GM12878 (cell line): Measurements from ENCODE around the gene BATF. TPM values are rescaled to one million over a fixed set of nuclear protein-coding genes. Genes with fewer than 3 reads are reported as not detected.

Experiments used
- ATAC-seq: fragments of 200-7000 bp; cut with Tn5 transposase; 3 replicates; pipeline ENCODE4 v1.9.1; 2020; ENCODE audit warnings: mild to moderate bottlenecking, moderate library complexity
- BruUV-seq: library from RNA; stranded (reverse); fragments of 400-500 nt; replicated peaks from 2 replicates; lab custom pipeline; 2021; lab: Mats Ljungman, UMichigan
- CTCF ChIA-PET: fragments of 300-600 bp; sonication (Branson Sonifier 250); formaldehyde crosslinking; extraction: SDS; loops from one replicate; lab custom pipeline; 2021; ENCODE audit warnings: inconsistent platforms; lab: Yijun Ruan, JAX
- POLR2A ChIA-PET: fragments of 350-600 bp; formaldehyde crosslinking; extraction: SDS; loops from one replicate; lab custom pipeline; 2021; ENCODE audit warnings: inconsistent platforms; lab: Charles Lee
- RAD21 ChIA-PET: fragments of 300-600 bp; sonication (Branson Sonifier 250); formaldehyde crosslinking; loops from one replicate; lab custom pipeline; 2023; ENCODE audit warnings: antibody characterized with exemption; ENCODE audit not compliant: unreplicated experiment; lab: Charles Lee
- SMC1A ChIA-PET: fragments of 300-600 bp; sonication (Branson Sonifier 250); formaldehyde crosslinking; loops from one replicate; lab custom pipeline; 2023; ENCODE audit not compliant: unreplicated experiment, uncharacterized antibody; lab: Charles Lee
- DNase-seq: peaks from one replicate; pipeline ENCODE4 v3.0.0-alpha.2; 2011; ENCODE audit warnings: low read depth, low spot score
- FAIRE-seq: peaks from 3 replicates; lab custom pipeline; 2011; peaks lifted over from hg19 to GRCh38; lab: Jason Lieb, UNC
- H2AFZ ChIP-seq: 2 replicates; pipeline ENCODE4 v1.6.0; 2011; ENCODE audit warnings: low read depth, low read length, control low read depth; ENCODE audit not compliant: control insufficient read depth
- H3K27ac ChIP-seq: 2 replicates; pipeline ENCODE4 v1.5.1; 2011; ENCODE audit warnings: control low read depth; ENCODE audit not compliant: control insufficient read depth, insufficient read depth
- H3K27me3 ChIP-seq, 2 experiments: replicated peaks in 1 of 2; 2 replicates each; pipeline versions ENCODE4 v1.6.0 to v1.6.1; 2011; ENCODE audit warnings: low read length in 1 of 2; ENCODE audit not compliant: control insufficient read depth in 2 of 2, insufficient read depth in 2 of 2
- H3K36me3 ChIP-seq, 2 experiments: 2 replicates each; pipeline ENCODE4 v1.5.1; 2011; ENCODE audit warnings: low read length in 1 of 2; ENCODE audit not compliant: control insufficient read depth in 2 of 2, insufficient read depth in 2 of 2
- H3K4me1 ChIP-seq: 2 replicates; pipeline ENCODE4 v1.6.1; 2011; ENCODE audit warnings: mild to moderate bottlenecking, low read length, moderate library complexity, mixed read lengths; ENCODE audit not compliant: control insufficient read depth, insufficient read depth
- H3K4me2 ChIP-seq: 2 replicates; pipeline ENCODE4 v1.6.0; 2011; ENCODE audit warnings: control low read depth; ENCODE audit not compliant: control insufficient read depth, insufficient read depth
- H3K4me3 ChIP-seq: fragments of 200-600 bp; sonication (generic); 2 replicates; pipeline ENCODE4 v1.5.1; 2016
- H3K79me2 ChIP-seq: 2 replicates; pipeline ENCODE4 v1.6.0; 2011; ENCODE audit warnings: low read length; ENCODE audit not compliant: control insufficient read depth, insufficient read depth
- H3K9ac ChIP-seq: 2 replicates; pipeline ENCODE4 v1.8.0; 2011; ENCODE audit warnings: low read length, control low read depth, mixed read lengths; ENCODE audit not compliant: control insufficient read depth, insufficient read depth
- H3K9me3 ChIP-seq: replicated peaks from 3 replicates; pipeline ENCODE4 v1.5.1; 2011; ENCODE audit warnings: mild to moderate bottlenecking, low read length; ENCODE audit not compliant: control insufficient read depth, insufficient read depth
- H4K20me1 ChIP-seq: 2 replicates; pipeline ENCODE4 v1.6.0; 2011; ENCODE audit not compliant: control insufficient read depth, insufficient read depth
- BCL11A ChIP-seq: IDR thresholded peaks from 2 replicates; pipeline ENCODE4 v1.6.1; 2011; ENCODE audit warnings: low read depth, low read length
- BRCA1 ChIP-seq: IDR thresholded peaks from 2 replicates; pipeline ENCODE4 v1.6.1; 2011; ENCODE audit warnings: low read depth, low read length, improper control_type of control experiment
- CBFB ChIP-seq: IDR thresholded peaks from 2 replicates; pipeline ENCODE4 v1.6.1; 2016; ENCODE audit warnings: antibody characterized with exemption, low read depth
- CHD4 ChIP-seq: fragments of 200-600 bp; sonication (generic); IDR thresholded peaks from 2 replicates; pipeline ENCODE4 v1.6.1; 2016; ENCODE audit warnings: mild to moderate bottlenecking
- MEF2A ChIP-seq: IDR thresholded peaks from 2 replicates; pipeline ENCODE4 v1.6.1; 2011; ENCODE audit warnings: low read depth, mild to moderate bottlenecking, low read length, moderate library complexity; ENCODE audit not compliant: insufficient read depth
- MXI1 ChIP-seq: fragments of 150-350 bp; IDR thresholded peaks from 2 replicates; pipeline ENCODE4 v1.6.1; 2011; ENCODE audit warnings: low read depth, mild to moderate bottlenecking, inconsistent platforms, low read length, improper control_type of control experiment
- NRF1 ChIP-seq: conservative IDR thresholded peaks from 2 replicates; pipeline ENCODE4 v1.6.1; 2011; ENCODE audit warnings: mild to moderate bottlenecking, low read depth, low read length, improper control_type of control experiment
- RFX5 ChIP-seq: IDR thresholded peaks from 2 replicates; pipeline ENCODE4 v1.6.1; 2011; ENCODE audit warnings: low read depth, low read length, improper control_type of control experiment
- SIX5 ChIP-seq: IDR thresholded peaks from 2 replicates; pipeline ENCODE4 v1.6.1; 2011; ENCODE audit warnings: mild to moderate bottlenecking, low read depth, low read length, moderate library complexity; ENCODE audit not compliant: severe bottlenecking
- YBX1 ChIP-seq: fragments of 450-650 bp; IDR thresholded peaks from 2 replicates; pipeline ENCODE4 v1.6.1; 2016; ENCODE audit warnings: antibody characterized with exemption
- WGBS: methylation state at CpG from one replicate; pipeline ENCODE4 v1.1.6; 2016; ENCODE audit warnings: low lambda C conversion rate; ENCODE audit not compliant: insufficient replicate concordance, insufficient coverage; ENCODE audit errors: missing lambda C conversion rate; 5-methylcytosine and 5-hydroxymethylcytosine counted together
- in situ Hi-C: fragments of 300-500 bp; cut with MboI; formaldehyde crosslinking; loops from 9 replicates; pipeline ENCODE4 v1.14.3; 2018; ENCODE audit warnings: mixed read lengths
- intact Hi-C: fragments of 100-400 bp; cut with micrococcal nuclease; formaldehyde crosslinking; loops from one replicate; pipeline ENCODE4 v1.14.2; 2022; ENCODE audit not compliant: unreplicated experiment
- polyA plus RNA-seq, 11 experiments: library from polyadenylated mRNA; depleted of rRNA in 4 of 11; unstranded in 6 of 11; stranded (reverse) in 5 of 11; fragments of >200 nt; fragmentation: Nextera tagmentation in 4 of 11; fragmentation: Illumina TruSeq in 1 of 11; extraction: Ambion mirVana in 4 of 11; extraction: Trizol in 1 of 11; gene quantifications; 1 replicate in 1 of 11; 2 replicates in 10 of 11; pipeline versions ENCODE4 v1.2.1 to v1.2.3, GENCODE V29; 2011 to 2016; ENCODE audit warnings: inconsistent platforms in 2 of 11, missing spikeins in 2 of 11, low read depth in 1 of 11
- total RNA-seq, 4 experiments: library from RNA; depleted of rRNA in 3 of 4; stranded (reverse); fragments of >200 nt in 3 of 4; fragmentation: Illumina TruSeq in 1 of 4; extraction: Trizol in 1 of 4; gene quantifications; 2 replicates each; pipeline versions ENCODE4 v1.2.1 to v1.2.3, GENCODE V29; 2013 to 2021
- TF ChIP-seq, protein P1 (sequence below): fragments of 450-650 bp; formaldehyde crosslinking; IDR thresholded peaks from 2 replicates; pipeline ENCODE4 v1.4.0; 2022; ENCODE audit warnings: mild to moderate bottlenecking, moderate library complexity
- TF ChIP-seq, protein P2 (sequence below): fragments of 450-650 bp; IDR thresholded peaks from 2 replicates; pipeline ENCODE4 v1.6.1; 2016; ENCODE audit warnings: mild to moderate bottlenecking
- TF ChIP-seq, protein P3 (sequence below): fragments of 450-650 bp; IDR thresholded peaks from 2 replicates; pipeline ENCODE4 v1.6.1; 2017; ENCODE audit warnings: low read depth, mild to moderate bottlenecking, moderate library complexity
- TF ChIP-seq, protein P4 (sequence below): IDR thresholded peaks from 2 replicates; pipeline ENCODE4 v1.6.1; 2011; ENCODE audit warnings: low read depth, mild to moderate bottlenecking, low read length, moderate library complexity, borderline replicate concordance; ENCODE audit errors: extremely low read depth

BATF gene
- total and polyA plus RNA-seq, 10 of the 15 experiments (the other 5 are each of a cell fraction or from before 2014, with no cell fraction given) = 10.0 to 154 (median 103) TPM

DNA sequence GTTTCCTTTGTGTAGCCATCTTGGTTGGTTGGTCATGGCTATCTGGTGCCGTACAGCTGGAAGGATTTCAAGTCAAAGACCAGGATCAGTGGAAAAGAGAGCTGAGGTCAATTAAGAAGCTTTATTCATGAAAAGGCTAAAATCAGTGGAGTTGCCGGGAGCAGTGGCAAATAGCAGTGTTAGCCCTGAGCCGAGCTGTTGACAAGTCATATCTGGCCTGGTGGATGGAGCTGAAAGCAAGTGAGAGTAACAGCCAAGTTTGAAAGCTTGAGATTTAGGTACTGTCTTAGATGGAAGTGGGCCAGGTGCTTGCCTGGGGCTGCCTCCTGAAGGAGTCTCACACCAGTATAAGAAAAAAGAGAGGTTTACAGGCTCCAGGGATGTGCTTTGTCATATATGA lies 9.0 kb downstream of the BATF start:
- ChIA-PET CTCF (interaction anchor here (0.7 to 21.2 kb wide), 8 partner anchors 9 to 46 kb away, joined by 3 to 520 read pairs (median 10); partner anchors contain the start of gene BATF), POLR2A (interaction anchor here (1.6 to 19.7 kb wide), 2 partner anchors 10 to 11 kb away, joined by 9 to 262 read pairs; no protein-coding TSS in a partner anchor), SMC1A (interaction anchor here (0.9 to 19.5 kb wide), 7 partner anchors 7 to 224 kb away, joined by 3 to 487 read pairs (median 57); partner anchors contain the start of genes BATF, ERG28 and TTLL5), RAD21 (interaction anchor here (15.4 to 21.5 kb wide), 3 partner anchors 7 to 39 kb away, joined by 419 to 645 read pairs (median 419); partner anchors contain the start of gene BATF)
- no peak overlapping the region for H2AFZ ChIP-seq
- FAIRE-seq (no peak), ATAC-seq (peak; percentile 51), DNase-seq (no peak)
- in situ Hi-C loops (loop anchor here (25.0 kb wide), 1 partner anchor 1769 kb away; a partner anchor contains a TSS), intact Hi-C loops (no loop called here)
- BruUV-seq = no TSS peak
- 52% methylated on average over 3 of the region's 3 CpGs for WGBS
- H3K9me3 ChIP-seq = no peaks in the 10 kb centered on the region; the same call in 1 of the 3 replicates
- no peaks in the 10 kb centered on the region for H4K20me1 ChIP-seq
- no peak overlapping the region; the same call in 1 of the 2 replicates for H3K27ac ChIP-seq
- H3K27me3 ChIP-seq = no peaks in the 10 kb centered on the region
- peaks cover 92% of the 10 kb centered on the region for H3K79me2 ChIP-seq
- H3K36me3 ChIP-seq = peaks cover 3 to 51% of the 10 kb centered on the region in 2 experiments
- H3K4me2 ChIP-seq = peak overlapping the region; percentile 6
- no peak overlapping the region for H3K9ac ChIP-seq
- H3K4me3 ChIP-seq = peak overlapping the region; percentile 5; the same call in 1 of the 2 replicates
- peaks cover 19% of the 10 kb centered on the region for H3K4me1 ChIP-seq
- TF ChIP-seq MEF2A (no peak), NRF1 (no peak), BCL11A (no peak), CHD4 (no peak), SIX5 (no peak), MXI1 (no peak), YBX1 (no peak), CBFB (no peak), RFX5 (no peak), BRCA1 (no peak)
- TF ChIP-seq, protein P1, sequence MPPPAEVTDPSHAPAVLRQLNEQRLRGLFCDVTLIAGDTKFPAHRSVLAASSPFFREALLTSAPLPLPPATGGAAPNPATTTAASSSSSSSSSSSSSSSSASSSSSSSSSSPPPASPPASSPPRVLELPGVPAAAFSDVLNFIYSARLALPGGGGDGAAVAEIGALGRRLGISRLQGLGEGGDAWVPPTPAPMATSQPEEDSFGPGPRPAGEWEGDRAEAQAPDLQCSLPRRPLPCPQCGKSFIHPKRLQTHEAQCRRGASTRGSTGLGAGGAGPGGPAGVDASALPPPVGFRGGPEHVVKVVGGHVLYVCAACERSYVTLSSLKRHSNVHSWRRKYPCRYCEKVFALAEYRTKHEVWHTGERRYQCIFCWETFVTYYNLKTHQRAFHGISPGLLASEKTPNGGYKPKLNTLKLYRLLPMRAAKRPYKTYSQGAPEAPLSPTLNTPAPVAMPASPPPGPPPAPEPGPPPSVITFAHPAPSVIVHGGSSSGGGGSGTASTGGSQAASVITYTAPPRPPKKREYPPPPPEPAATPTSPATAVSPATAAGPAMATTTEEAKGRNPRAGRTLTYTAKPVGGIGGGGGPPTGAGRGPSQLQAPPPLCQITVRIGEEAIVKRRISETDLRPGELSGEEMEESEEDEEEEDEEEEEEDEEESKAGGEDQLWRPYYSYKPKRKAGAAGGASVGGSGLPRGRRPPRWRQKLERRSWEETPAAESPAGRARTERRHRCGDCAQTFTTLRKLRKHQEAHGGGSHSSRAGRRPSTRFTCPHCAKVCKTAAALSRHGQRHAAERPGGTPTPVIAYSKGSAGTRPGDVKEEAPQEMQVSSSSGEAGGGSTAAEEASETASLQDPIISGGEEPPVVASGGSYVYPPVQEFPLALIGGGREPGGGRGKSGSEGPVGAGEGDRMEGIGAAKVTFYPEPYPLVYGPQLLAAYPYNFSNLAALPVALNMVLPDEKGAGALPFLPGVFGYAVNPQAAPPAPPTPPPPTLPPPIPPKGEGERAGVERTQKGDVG = no peak
- TF ChIP-seq, protein P2, sequence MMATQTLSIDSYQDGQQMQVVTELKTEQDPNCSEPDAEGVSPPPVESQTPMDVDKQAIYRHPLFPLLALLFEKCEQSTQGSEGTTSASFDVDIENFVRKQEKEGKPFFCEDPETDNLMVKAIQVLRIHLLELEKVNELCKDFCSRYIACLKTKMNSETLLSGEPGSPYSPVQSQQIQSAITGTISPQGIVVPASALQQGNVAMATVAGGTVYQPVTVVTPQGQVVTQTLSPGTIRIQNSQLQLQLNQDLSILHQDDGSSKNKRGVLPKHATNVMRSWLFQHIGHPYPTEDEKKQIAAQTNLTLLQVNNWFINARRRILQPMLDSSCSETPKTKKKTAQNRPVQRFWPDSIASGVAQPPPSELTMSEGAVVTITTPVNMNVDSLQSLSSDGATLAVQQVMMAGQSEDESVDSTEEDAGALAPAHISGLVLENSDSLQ = no peak
- TF ChIP-seq, protein P3, sequence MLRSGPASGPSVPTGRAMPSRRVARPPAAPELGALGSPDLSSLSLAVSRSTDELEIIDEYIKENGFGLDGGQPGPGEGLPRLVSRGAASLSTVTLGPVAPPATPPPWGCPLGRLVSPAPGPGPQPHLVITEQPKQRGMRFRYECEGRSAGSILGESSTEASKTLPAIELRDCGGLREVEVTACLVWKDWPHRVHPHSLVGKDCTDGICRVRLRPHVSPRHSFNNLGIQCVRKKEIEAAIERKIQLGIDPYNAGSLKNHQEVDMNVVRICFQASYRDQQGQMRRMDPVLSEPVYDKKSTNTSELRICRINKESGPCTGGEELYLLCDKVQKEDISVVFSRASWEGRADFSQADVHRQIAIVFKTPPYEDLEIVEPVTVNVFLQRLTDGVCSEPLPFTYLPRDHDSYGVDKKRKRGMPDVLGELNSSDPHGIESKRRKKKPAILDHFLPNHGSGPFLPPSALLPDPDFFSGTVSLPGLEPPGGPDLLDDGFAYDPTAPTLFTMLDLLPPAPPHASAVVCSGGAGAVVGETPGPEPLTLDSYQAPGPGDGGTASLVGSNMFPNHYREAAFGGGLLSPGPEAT = no peak
- TF ChIP-seq, protein P4, sequence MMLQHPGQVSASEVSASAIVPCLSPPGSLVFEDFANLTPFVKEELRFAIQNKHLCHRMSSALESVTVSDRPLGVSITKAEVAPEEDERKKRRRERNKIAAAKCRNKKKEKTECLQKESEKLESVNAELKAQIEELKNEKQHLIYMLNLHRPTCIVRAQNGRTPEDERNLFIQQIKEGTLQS = no peak
